Activated CD4-positive, alpha-beta T cell treated with anti-CD3 and anti-CD28 coated beads, Interleukin-2, Interleukin-6, amounts not matched to agents 100 ng/mL and 50 ng/mL, durations not matched to agents 16 hours and 8 hours (primary cell): Measurements from ENCODE around the gene KIF20B.

Source experiments
- DNase-seq: peaks from one replicate; pipeline ENCODE4 v3.0.0-alpha.2; 2020

Gene KIF20B

GRCh38 chr10:89701242-89702120, at the start of gene KIF20B:
TSS of gene KIF20B (plus strand) at chr10:89701590. CDS start at chr10:89705295, 3,705 bp downstream.
- peak; percentile 98 for DNase-seq

GRCh38 chr10:89651916-89652573, 49.3 kb upstream of the KIF20B start:
- no peak for DNase-seq

GRCh38 chr10:89652806-89653370, 48.5 kb upstream of the KIF20B start:
- no peak for DNase-seq

GRCh38 chr10:89653410-89653869, 48.0 kb upstream of the KIF20B start:
- no peak for DNase-seq

GRCh38 chr10:89655722-89656121, 45.7 kb upstream of the KIF20B start:
- no peak for DNase-seq

- DNase-seq: no peak
These were observed 44.1 kb upstream of the KIF20B start for GRCh38 chr10:89657302-89657701.

- no peak for DNase-seq
These were observed 42.0 kb upstream of the KIF20B start for GRCh38 chr10:89659143-89660131.

GRCh38 chr10:89662596-89662995, 38.8 kb upstream of the KIF20B start:
- no peak for DNase-seq

GRCh38 chr10:89663144-89663543, 38.2 kb upstream of the KIF20B start:
- DNase-seq: no peak

GRCh38 chr10:89664203-89664602, 37.2 kb upstream of the KIF20B start:
- no peak for DNase-seq

- DNase-seq: no peak
These were observed 36.1 kb upstream of the KIF20B start for GRCh38 chr10:89665302-89665701.

GRCh38 chr10:89666138-89666537, 35.3 kb upstream of the KIF20B start:
- no peak for DNase-seq

- no peak for DNase-seq
These were observed 32.9 kb upstream of the KIF20B start for GRCh38 chr10:89668386-89669071.

GRCh38 chr10:89669985-89670384, 31.4 kb upstream of the KIF20B start:
- no peak for DNase-seq

- no peak for DNase-seq
These were observed 30.5 kb upstream of the KIF20B start for GRCh38 chr10:89670926-89671325.

GRCh38 chr10:89677341-89677740, 24.0 kb upstream of the KIF20B start:
- DNase-seq: no peak

- no peak for DNase-seq
These were observed 21.4 kb upstream of the KIF20B start for GRCh38 chr10:89679986-89680385.

GRCh38 chr10:89683883-89684282, 17.5 kb upstream of the KIF20B start:
- no peak for DNase-seq

- DNase-seq: no peak
These were observed 16.8 kb upstream of the KIF20B start for GRCh38 chr10:89684604-89685003.

GRCh38 chr10:89685936-89686335, 15.5 kb upstream of the KIF20B start:
- DNase-seq: no peak

- no peak for DNase-seq
These were observed 11.4 kb upstream of the KIF20B start for GRCh38 chr10:89690027-89690426.

- no peak for DNase-seq
These were observed 9.0 kb upstream of the KIF20B start for GRCh38 chr10:89692416-89692815.
